HFF-Myc (cell line): Measurements from ENCODE around the gene AP3D1.
"Not testable (repeated sequence)": the region's sequence is repeated elsewhere in the genome, so short reads cannot be mapped to it uniquely, and the experiment has no call there.

Experiments used
- DNase-seq: peaks from one replicate; pipeline ENCODE4 v3.0.0-alpha.2; 2011; ENCODE audit warnings: low read depth; ENCODE audit errors: extremely low read depth
- H3K4me3 ChIP-seq: replicated peaks from 2 replicates; pipeline ENCODE4 v1.5.1; 2011; ENCODE audit warnings: low read depth, mild to moderate bottlenecking, control low read depth, low read length
- TF ChIP-seq, protein P1 (sequence below): IDR thresholded peaks from 2 replicates; pipeline ENCODE4 v1.5.1; 2012; ENCODE audit warnings: mild to moderate bottlenecking, low read depth, low read length, control low read depth; ENCODE audit errors: missing control alignments

Gene AP3D1

DNA sequence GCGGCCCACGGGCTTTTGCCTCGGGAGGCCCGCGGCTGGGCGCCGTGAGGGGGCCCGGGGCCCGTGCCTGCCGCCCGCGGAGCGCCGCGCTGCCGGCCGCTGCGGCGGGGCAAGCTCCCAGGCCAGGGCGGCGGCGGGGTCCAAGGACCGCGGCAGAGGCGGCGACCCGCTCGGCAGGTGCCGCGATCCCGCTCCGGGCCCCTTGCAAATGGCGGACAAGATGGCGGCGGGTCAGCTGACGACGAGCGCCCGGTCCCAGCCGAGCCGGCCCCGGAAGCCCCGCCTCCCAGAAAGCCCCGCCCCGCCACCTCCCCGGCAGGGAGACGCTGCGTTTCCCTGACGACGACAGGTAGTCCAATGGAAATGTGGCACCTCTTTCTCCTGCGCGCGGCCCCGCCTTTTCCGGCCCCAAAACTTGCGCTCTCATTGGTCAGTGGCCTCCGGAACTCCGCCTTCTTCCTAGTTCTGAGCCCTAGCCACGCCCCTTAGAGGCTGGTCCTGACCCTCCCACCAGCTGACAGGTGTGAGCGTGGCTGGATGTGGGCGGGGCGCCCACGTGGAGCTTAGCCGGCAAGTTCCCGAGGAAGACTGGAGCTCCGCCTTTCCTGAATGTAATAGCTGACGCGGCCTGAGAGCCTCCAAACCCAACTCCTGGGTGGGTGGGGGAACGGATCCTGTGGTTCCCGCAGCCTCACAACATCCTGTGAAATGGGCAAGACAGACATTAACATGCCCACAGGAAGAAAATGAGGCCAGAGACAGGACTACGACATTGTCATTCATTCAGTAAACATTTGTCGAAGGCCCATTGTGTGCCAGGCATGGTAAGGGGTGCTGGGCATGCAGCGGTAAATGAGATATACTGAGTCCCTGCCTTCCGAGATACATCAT, at the start of gene AP3D1:
Gene AP3D1 (minus strand): TSS at position 228 of the 891 bp plus-strand sequence. CDS start 232 bp downstream, outside the sequence.
- peak within 1 kb of the TSS; percentile 96 for H3K4me3 ChIP-seq
- TF ChIP-seq, protein P1, sequence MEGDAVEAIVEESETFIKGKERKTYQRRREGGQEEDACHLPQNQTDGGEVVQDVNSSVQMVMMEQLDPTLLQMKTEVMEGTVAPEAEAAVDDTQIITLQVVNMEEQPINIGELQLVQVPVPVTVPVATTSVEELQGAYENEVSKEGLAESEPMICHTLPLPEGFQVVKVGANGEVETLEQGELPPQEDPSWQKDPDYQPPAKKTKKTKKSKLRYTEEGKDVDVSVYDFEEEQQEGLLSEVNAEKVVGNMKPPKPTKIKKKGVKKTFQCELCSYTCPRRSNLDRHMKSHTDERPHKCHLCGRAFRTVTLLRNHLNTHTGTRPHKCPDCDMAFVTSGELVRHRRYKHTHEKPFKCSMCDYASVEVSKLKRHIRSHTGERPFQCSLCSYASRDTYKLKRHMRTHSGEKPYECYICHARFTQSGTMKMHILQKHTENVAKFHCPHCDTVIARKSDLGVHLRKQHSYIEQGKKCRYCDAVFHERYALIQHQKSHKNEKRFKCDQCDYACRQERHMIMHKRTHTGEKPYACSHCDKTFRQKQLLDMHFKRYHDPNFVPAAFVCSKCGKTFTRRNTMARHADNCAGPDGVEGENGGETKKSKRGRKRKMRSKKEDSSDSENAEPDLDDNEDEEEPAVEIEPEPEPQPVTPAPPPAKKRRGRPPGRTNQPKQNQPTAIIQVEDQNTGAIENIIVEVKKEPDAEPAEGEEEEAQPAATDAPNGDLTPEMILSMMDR = no peak
- DNase-seq = peak; percentile 99

DNA sequence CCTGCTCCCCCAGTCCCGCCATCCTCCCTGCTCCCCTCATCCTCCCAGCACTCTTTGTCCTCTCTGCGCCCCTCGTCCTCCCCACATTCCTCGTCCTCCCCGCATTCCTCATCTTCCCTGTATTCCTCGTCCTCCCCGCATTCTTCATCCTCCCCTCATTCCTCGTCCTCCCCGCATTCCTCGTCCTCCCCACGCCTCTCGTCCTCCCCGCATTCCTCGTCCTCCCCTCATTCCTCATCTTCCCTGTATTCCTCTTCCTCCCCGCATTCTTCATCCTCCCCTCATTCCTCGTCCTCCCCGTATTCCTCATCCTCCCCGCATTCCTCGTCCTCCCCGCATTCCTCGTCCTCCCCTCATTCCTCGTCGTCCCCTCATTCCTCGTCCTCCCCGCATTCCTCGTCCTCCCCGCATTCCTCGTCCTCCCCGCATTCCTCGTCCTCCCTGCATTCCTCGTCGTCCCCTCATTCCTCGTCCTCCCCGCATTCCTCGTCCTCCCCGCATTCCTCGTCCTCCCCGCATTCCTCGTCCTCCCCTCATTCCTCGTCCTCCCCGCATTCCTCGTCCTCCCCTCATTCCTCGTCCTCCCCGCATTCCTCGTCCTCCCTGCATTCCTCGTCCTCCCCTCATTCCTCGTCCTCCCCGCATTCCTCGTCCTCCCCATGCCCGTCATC, 49.4 kb upstream of the AP3D1 start:
- H3K4me3 ChIP-seq, DNase-seq: not testable (repeated sequence)

DNA sequence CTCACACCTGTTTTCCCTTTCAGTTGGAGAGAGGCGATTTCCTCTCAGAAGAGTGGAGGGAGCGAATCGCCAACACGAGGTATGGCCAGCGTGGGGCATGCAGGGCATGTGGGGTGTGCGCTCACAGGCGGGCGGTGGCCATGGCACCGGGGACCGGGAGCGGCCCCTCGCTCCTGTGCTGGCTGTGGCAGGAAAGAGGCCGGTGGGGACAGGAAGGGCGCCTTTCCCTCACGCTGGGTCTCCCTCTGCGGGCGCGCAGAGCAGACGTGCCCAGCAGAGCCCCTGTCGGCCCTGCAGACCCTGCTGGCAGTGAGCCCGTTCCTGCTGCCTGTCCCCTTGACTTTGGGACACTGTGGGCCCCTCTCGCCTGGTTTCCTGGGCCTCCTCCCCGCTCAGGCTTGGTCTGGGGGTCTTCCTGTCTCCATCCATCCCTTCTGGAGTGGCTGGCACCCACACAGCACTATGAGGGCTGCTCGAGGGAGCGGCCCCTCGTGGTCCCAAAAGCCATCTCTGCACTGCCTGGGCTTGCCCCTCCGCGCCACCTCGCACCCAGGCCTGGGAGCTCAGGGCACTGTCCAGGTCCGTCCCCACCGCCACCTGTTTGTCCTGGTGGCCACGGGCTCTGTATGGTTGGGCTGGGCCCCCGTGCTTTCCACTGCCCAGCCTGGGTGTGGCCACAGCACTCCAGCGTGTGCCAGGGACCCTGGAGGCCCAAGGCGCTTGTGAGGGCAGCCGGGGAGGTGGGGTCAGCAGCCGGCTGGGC, 48.7 kb upstream of the AP3D1 start:
- no peak for DNase-seq
- TF ChIP-seq, protein P1 = no peak
- no peak overlapping the region for H3K4me3 ChIP-seq

DNA sequence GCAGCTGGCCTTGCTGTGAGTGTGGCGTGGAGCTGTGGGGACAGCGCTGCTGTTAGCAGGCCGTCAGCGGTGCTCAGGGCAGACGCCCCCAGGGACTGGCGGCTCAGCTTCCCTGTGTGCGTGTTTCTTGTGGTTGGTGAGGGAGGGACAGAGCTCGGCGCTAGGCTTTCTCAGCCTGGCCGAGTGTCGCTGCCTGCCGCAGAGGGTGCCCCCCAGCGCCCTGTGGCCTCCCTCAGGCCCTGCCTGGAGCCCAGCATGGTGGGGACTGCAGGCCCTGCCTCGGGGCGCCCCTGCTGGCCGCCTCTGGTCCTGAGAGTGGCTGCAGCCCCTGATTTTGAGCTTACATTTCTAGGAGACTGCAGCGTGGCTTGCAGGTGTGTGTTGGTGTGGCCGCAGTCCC, 47.8 kb upstream of the AP3D1 start:
- DNase-seq = no peak
- H3K4me3 ChIP-seq = no peak overlapping the region
- TF ChIP-seq, protein P1 = peak; percentile 34

DNA sequence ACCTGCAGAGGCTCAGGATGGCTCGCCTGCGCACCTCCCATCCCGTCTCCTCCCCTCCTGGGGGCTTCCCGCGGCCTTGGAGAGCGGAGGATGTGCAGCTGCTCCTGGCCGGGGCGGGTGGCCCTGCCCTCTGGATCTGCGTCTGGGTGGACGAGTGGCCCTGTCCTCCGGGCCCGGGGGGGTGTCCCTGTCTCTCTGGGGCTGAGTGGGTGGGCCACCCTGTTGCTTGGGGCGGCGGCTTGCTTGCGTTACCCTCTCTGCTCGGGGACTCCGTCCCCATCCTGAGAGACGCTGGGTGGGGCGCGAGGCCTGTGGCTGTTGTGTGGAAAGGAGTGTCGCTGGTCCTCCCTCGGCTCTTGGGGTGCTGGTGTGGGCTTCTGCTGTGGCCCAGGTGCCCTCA, 47.0 kb upstream of the AP3D1 start:
- DNase-seq = no peak
- no peak overlapping the region for H3K4me3 ChIP-seq
- TF ChIP-seq, protein P1 = no peak

DNA sequence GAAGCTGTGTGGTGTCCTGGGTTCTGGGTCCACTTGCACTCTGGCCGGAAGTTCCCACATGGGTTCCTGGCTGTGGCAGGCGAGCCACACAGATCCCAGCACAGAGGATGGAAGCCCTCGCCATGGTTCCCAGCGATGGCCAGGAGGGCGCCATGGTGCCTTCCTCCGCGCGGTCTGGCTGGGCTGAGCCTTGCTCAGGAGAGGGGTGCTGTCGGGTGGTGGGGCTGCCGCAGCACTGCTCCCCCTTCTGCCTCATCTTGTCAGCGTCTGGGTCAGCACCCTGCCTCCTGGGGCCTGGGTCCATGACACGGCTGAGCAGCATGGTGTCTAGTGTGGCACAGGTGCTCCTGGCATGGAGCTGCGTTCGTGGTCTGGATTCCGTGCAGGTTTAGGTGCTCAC, 45.9 kb upstream of the AP3D1 start:
- TF ChIP-seq, protein P1 = no peak
- DNase-seq = no peak
- no peak overlapping the region for H3K4me3 ChIP-seq

DNA sequence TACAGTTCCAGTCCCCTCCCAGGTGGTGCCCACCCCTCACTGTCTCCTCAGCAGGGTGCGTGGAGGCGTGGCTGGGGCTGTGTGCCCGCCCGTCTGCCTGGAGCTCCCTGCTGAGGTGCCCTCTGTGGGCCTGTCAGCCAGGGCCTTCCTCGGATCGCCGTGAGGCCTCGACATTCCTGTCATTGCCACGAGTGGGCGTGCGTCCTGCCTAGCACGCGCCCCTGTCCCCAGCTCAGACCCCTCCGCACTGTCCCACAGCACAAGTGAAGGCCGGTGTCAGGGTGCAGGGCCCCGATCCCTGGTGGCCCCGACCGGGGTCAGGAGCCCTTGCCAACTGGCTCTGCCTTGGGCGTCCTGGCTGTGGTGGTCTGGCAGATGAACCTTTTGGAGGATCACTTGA, 44.5 kb upstream of the AP3D1 start:
- TF ChIP-seq, protein P1 = no peak
- no peak overlapping the region for H3K4me3 ChIP-seq
- no peak for DNase-seq
